PC-9 (cell line): ENCODE data around the gene SLC7A10. TPM values are rescaled to one million over a fixed set of nuclear protein-coding genes. Genes with fewer than 3 reads are reported as not detected.

Source experiments
- BruUV-seq: library from RNA; stranded (reverse); fragments of 400-500 nt; replicated peaks from 2 replicates; lab custom pipeline; 2021; lab: Mats Ljungman, UMichigan
- CTCF ChIA-PET: fragments of 300-600 bp; sonication (Branson Sonifier 250); formaldehyde crosslinking; loops from one replicate; lab custom pipeline; 2022; ENCODE audit warnings: antibody characterized with exemption; lab: Charles Lee
- POLR2A ChIA-PET: fragments of 300-600 bp; sonication (Branson Sonifier 250); formaldehyde crosslinking; loops from one replicate; lab custom pipeline; 2022; ENCODE audit warnings: antibody characterized with exemption; ENCODE audit not compliant: unreplicated experiment; lab: Charles Lee
- DNase-seq, 2 experiments: peaks; one replicate each; pipeline versions ENCODE4 v3.0.0 to v3.0.0-alpha.2; 2015 to 2022; ENCODE audit warnings: mixed read lengths in 1 of 2
- H2AFZ ChIP-seq: fragments of 200-600 bp; sonication (generic); 2 replicates; pipeline ENCODE4 v1.8.1; 2017; ENCODE audit warnings: antibody characterized with exemption
- H3F3A ChIP-seq: fragments of 200-600 bp; sonication (generic); 2 replicates; pipeline ENCODE4 v1.8.1; 2017; ENCODE audit warnings: antibody characterized with exemption, mild to moderate bottlenecking, low read depth; ENCODE audit not compliant: insufficient read depth
- H3K27ac ChIP-seq: fragments of 200-600 bp; sonication (generic); 2 replicates; pipeline ENCODE4 v1.6.1; 2016; ENCODE audit warnings: mixed run types
- H3K27me3 ChIP-seq: fragments of 200-600 bp; sonication (generic); 2 replicates; pipeline ENCODE4 v1.6.1; 2016; ENCODE audit warnings: low read depth, mixed run types; ENCODE audit not compliant: insufficient read depth
- H3K36me3 ChIP-seq: fragments of 200-600 bp; sonication (generic); 2 replicates; pipeline ENCODE4 v1.6.1; 2016; ENCODE audit warnings: low read depth, mixed run types
- H3K4me1 ChIP-seq: fragments of 200-600 bp; sonication (generic); replicated peaks from 2 replicates; pipeline ENCODE4 v1.6.1; 2016; ENCODE audit warnings: mixed run types; ENCODE audit not compliant: insufficient read depth
- H3K4me2 ChIP-seq: fragments of 200-600 bp; sonication (generic); 2 replicates; pipeline ENCODE4 v1.6.1; 2017; ENCODE audit warnings: mixed run types
- H3K4me3 ChIP-seq: fragments of 200-600 bp; sonication (generic); 2 replicates; pipeline ENCODE4 v1.6.1; 2016; ENCODE audit warnings: mixed run types
- H3K79me2 ChIP-seq: fragments of 200-600 bp; sonication (generic); 2 replicates; pipeline ENCODE4 v1.6.1; 2017; ENCODE audit warnings: low read depth, mixed run types
- H3K9me2 ChIP-seq: fragments of 200-600 bp; sonication (generic); 2 replicates; pipeline ENCODE4 v1.8.1; 2017; ENCODE audit warnings: mild to moderate bottlenecking; ENCODE audit not compliant: insufficient read depth
- H3K9me3 ChIP-seq: fragments of 200-600 bp; sonication (generic); 2 replicates; pipeline ENCODE4 v1.8.1; 2016; ENCODE audit warnings: low read depth; ENCODE audit not compliant: insufficient read depth
- H4K20me1 ChIP-seq: fragments of 200-600 bp; sonication (generic); 2 replicates; pipeline ENCODE4 v1.8.1; 2017; ENCODE audit not compliant: insufficient read depth
- EZH2 ChIP-seq: fragments of 200-600 bp; sonication (generic); IDR thresholded peaks from 2 replicates; pipeline ENCODE4 v1.8.0; 2017; ENCODE audit warnings: antibody characterized with exemption, low read depth
- intact Hi-C: fragments of 100-400 bp; cut with micrococcal nuclease; formaldehyde crosslinking; loops from one replicate; pipeline ENCODE4 v1.10.0; 2022; ENCODE audit not compliant: unreplicated experiment
- total RNA-seq: library from RNA; stranded (reverse); gene quantifications from 2 replicates; pipeline ENCODE4 v1.2.3, GENCODE V29; 2021
- TF ChIP-seq, protein P1 (sequence below): fragments of 200-600 bp; sonication (generic); conservative IDR thresholded peaks from 2 replicates; pipeline ENCODE4 v1.6.1; 2017; ENCODE audit warnings: mixed run types, antibody characterized with exemption, mild to moderate bottlenecking, moderate library complexity

SLC7A10 gene
- total RNA-seq, 1 experiment from 2014 or later, result not detected

DNA sequence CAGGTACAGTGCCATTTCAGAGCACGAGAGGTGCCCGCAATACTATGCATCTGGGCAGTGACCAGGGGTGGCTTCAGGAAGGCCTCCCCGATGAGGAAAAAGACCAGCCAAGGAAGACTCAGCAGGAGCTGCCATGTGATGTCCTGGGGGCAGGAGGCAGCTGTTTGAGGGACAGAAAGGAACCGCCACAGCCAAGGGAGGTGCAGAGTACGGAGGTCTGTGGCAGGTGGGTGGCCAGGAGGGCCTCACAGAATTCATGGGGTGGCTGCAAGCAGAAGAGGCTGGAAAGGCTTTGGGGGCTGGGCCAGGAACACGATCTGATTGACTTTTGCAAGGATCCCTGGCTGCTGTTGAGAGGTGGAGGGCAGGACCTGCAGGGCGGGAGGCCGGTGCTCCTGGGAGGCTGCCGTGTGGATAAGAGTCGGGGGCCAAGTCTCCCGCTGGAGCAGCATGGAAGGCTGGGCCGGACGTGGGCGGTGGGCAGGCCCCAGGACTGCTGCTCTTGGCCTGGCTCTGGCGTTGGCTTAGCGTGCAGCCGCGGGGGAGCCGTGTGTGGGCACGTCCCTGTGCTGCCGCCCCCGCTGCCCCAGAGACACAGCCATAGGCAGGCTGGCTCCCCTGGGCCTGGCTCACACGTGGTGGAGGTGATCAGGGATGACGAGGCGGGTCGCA, 47.6 kb upstream of the SLC7A10 start:
- no peaks in the 10 kb centered on the region for H3K27me3 ChIP-seq
- H3K9me2 ChIP-seq, result no peaks in the 10 kb centered on the region
- H3K79me2 ChIP-seq, result no peaks in the 10 kb centered on the region
- no peak overlapping the region for H2AFZ ChIP-seq
- H3F3A ChIP-seq, result no peaks in the 10 kb centered on the region
- peaks cover 12% of the 10 kb centered on the region for H3K4me1 ChIP-seq
- no peak for DNase-seq
- no peak overlapping the region for H3K27ac ChIP-seq
- POLR2A ChIA-PET, result no interaction called here
- no TSS peak for BruUV-seq
- intact Hi-C loops, result no loop called here
- no peak for TF ChIP-seq EZH2
- TF ChIP-seq, protein P1, sequence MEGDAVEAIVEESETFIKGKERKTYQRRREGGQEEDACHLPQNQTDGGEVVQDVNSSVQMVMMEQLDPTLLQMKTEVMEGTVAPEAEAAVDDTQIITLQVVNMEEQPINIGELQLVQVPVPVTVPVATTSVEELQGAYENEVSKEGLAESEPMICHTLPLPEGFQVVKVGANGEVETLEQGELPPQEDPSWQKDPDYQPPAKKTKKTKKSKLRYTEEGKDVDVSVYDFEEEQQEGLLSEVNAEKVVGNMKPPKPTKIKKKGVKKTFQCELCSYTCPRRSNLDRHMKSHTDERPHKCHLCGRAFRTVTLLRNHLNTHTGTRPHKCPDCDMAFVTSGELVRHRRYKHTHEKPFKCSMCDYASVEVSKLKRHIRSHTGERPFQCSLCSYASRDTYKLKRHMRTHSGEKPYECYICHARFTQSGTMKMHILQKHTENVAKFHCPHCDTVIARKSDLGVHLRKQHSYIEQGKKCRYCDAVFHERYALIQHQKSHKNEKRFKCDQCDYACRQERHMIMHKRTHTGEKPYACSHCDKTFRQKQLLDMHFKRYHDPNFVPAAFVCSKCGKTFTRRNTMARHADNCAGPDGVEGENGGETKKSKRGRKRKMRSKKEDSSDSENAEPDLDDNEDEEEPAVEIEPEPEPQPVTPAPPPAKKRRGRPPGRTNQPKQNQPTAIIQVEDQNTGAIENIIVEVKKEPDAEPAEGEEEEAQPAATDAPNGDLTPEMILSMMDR, result no peak
- CTCF ChIA-PET, result no interaction called here
- H3K9me3 ChIP-seq, result no peaks in the 10 kb centered on the region
- H3K4me2 ChIP-seq, result no peak overlapping the region
- H3K4me3 ChIP-seq, result no peak overlapping the region
- no peaks in the 10 kb centered on the region for H4K20me1 ChIP-seq
- H3K36me3 ChIP-seq, result no peaks in the 10 kb centered on the region

DNA sequence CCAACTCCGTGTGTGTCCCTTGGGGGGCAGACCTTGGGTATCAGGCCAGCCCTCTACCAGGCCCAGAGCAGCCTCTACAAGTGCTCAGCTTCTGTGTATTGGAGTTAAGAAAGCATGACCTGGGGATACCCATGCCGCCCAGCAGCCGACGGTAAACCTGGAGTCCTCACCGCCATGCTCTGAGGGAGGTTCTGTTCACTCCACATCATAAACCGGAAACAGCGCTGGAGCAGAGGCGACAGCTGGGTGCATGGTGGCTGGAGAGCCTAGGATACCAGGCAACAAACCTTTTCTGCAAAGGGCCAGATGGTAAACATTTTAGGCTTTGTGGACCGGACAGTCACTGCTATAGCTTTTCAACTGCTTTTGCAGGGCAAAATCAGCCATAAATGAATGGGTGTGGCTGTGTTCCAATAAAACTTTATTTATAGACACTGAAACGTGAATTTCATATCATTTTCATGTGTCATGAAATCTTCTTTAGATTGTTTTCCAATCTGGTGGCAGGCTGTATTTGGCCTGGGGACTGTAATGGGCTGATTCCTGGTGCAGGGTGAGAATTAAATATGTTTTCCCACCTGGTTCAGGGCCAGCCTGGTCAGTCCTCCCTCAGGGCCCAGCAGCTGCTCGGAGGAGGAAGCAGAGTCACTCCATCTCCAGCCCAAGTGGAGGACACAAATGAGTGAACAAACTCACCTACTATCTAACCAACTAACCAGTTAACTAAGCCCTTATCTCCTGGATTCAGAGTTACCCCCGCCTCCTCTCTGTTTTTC, 45.8 kb upstream of the SLC7A10 start:
- intact Hi-C loops, result no loop called here
- POLR2A ChIA-PET, result no interaction called here

DNA sequence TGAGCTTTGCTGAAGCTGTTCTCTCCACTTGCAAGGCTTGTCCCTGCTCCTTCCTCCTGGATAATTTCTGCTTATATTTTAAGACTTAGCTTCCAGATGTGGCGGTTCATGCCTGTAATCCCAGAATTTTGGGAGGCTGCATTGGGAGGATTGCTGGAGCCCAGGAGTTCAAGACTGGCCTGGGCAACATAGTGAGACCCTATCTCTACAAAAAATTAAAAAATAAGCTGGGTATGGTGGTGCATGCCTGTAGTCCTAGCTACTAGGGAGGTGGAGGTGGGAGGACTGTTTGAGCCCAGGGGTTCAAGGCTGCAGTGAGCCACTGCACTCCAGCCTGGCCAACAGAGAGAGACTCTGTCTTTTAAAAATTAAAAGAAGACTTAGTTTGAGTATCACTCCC, 45.1 kb upstream of the SLC7A10 start:
- Histone ChIP-seq H3K79me2 (no peaks in the 10 kb centered on the region), H4K20me1 (no peaks in the 10 kb centered on the region), H3K4me3 (no peak overlapping the region), H2AFZ (no peak overlapping the region), H3K36me3 (no peaks in the 10 kb centered on the region), H3K4me2 (no peak overlapping the region), H3K27me3 (no peaks in the 10 kb centered on the region; the same call in 1 of the 2 replicates), H3K27ac (no peak overlapping the region), H3K9me3 (no peaks in the 10 kb centered on the region), H3K9me2 (no peaks in the 10 kb centered on the region), H3K4me1 (peaks cover 12% of the 10 kb centered on the region), H3F3A (no peaks in the 10 kb centered on the region)
- no TSS peak for BruUV-seq
- TF ChIP-seq, protein P1, result no peak
- no peak for TF ChIP-seq EZH2
- no peak for DNase-seq
- CTCF ChIA-PET, result no interaction called here
- intact Hi-C loops, result no loop called here
- POLR2A ChIA-PET, result no interaction called here

More for the DNA sequence above, 45.8 kb upstream of the SLC7A10 start:
- Histone ChIP-seq H3K4me1 (peaks cover 12% of the 10 kb centered on the region), H4K20me1 (no peaks in the 10 kb centered on the region), H3F3A (no peaks in the 10 kb centered on the region), H3K27me3 (no peaks in the 10 kb centered on the region; the same call in 1 of the 2 replicates), H3K79me2 (no peaks in the 10 kb centered on the region), H3K4me3 (no peak overlapping the region), H3K9me3 (no peaks in the 10 kb centered on the region), H3K4me2 (no peak overlapping the region), H3K9me2 (no peaks in the 10 kb centered on the region), H2AFZ (no peak overlapping the region), H3K36me3 (no peaks in the 10 kb centered on the region), H3K27ac (no peak overlapping the region)
- no peak for DNase-seq
- TF ChIP-seq, protein P1, result no peak
- TF ChIP-seq EZH2, result no peak
- CTCF ChIA-PET, result no interaction called here
- no TSS peak for BruUV-seq
